Ishikawa (cell line): Measurements from ENCODE around the gene NPLOC4.

Experiments
- CEBPB ChIP-seq: IDR thresholded peaks from 2 replicates; pipeline ENCODE4 v1.6.1; 2012
- CREB1 ChIP-seq: IDR thresholded peaks from 2 replicates; pipeline ENCODE4 v1.6.1; 2012; ENCODE audit warnings: low read depth
- EGR1 ChIP-seq: IDR thresholded peaks from 2 replicates; pipeline ENCODE4 v1.6.1; 2012
- EP300 ChIP-seq: IDR thresholded peaks from 2 replicates; pipeline ENCODE4 v1.6.1; 2012; ENCODE audit warnings: borderline replicate concordance
- FOXM1 ChIP-seq: IDR thresholded peaks from 2 replicates; pipeline ENCODE4 v1.6.1; 2012; ENCODE audit warnings: low read depth, borderline replicate concordance
- NFIC ChIP-seq: IDR thresholded peaks from 2 replicates; pipeline ENCODE4 v1.6.1; 2012
- RAD21 ChIP-seq: IDR thresholded peaks from 2 replicates; pipeline ENCODE4 v1.6.1; 2012; ENCODE audit warnings: low read depth
- TAF1 ChIP-seq: IDR thresholded peaks from 2 replicates; pipeline ENCODE4 v1.6.1; 2012; ENCODE audit warnings: low read depth, mild to moderate bottlenecking
- TCF12 ChIP-seq: IDR thresholded peaks from 2 replicates; pipeline ENCODE4 v1.6.1; 2012; ENCODE audit warnings: low read depth
- TEAD4 ChIP-seq: IDR thresholded peaks from 2 replicates; pipeline ENCODE4 v1.6.1; 2012
- YY1 ChIP-seq: IDR thresholded peaks from 2 replicates; pipeline ENCODE4 v1.6.1; 2012; ENCODE audit warnings: low read depth
- TF ChIP-seq, protein P1 (sequence below): IDR thresholded peaks from 2 replicates; pipeline ENCODE4 v1.6.1; 2012
- TF ChIP-seq, protein P2 (sequence below): IDR thresholded peaks from 2 replicates; pipeline ENCODE4 v1.6.1; 2012
- TF ChIP-seq, protein P3 (sequence below): IDR thresholded peaks from 2 replicates; pipeline ENCODE4 v1.6.1; 2012; ENCODE audit warnings: low read depth, mild to moderate bottlenecking

Gene NPLOC4

DNA sequence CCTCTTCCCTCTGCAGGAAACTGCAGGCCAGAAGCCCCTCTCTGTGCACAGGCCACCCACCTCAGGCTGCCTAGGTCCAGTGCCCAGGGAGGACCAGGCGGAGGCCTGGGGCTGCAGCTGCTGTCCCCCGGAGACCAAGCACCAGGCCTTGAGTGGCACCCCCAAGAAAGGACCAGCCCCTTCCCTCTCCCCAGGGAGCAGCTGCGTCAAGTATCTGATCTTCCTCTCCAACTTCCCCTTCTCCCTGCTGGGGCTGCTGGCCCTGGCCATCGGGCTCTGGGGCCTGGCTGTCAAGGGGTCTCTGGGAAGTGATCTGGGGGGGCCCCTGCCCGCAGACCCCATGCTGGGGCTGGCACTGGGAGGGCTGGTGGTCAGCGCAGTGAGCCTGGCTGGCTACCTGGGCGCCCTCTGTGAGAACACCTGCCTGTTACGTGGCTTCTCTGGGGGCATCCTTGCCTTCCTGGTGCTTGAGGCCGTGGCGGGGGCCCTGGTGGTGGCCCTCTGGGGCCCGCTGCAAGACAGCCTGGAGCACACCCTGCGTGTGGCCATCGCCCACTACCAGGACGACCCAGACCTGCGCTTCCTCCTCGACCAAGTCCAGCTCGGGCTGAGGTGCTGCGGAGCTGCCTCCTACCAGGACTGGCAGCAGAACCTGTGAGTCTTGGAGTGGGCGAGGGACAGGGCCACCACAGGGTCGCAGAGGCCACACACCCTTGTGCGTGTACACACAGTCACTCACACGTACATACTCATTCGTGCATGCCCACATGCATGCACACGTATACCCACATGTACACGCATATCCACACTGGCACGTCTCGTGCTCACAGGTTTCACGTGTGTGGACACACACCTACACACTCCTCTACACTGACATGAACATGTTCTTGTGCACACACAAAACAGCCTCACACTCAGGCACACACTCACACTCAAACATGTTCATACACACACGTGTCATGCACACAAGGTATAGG is 8.4 kb upstream of the NPLOC4 start:
- TF ChIP-seq, protein P1, sequence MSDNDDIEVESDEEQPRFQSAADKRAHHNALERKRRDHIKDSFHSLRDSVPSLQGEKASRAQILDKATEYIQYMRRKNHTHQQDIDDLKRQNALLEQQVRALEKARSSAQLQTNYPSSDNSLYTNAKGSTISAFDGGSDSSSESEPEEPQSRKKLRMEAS = no peak
- TF ChIP-seq CREB1 = no peak
- no peak for TF ChIP-seq TCF12
- TF ChIP-seq TEAD4 = no peak
- no peak for TF ChIP-seq YY1
- no peak for TF ChIP-seq EP300
- TF ChIP-seq NFIC = no peak
- TF ChIP-seq FOXM1 = no peak
- TF ChIP-seq RAD21 = no peak
- TF ChIP-seq TAF1 = no peak
- TF ChIP-seq CEBPB = no peak
- TF ChIP-seq EGR1 = no peak
- TF ChIP-seq, protein P2, sequence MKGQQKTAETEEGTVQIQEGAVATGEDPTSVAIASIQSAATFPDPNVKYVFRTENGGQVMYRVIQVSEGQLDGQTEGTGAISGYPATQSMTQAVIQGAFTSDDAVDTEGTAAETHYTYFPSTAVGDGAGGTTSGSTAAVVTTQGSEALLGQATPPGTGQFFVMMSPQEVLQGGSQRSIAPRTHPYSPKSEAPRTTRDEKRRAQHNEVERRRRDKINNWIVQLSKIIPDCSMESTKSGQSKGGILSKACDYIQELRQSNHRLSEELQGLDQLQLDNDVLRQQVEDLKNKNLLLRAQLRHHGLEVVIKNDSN = no peak
- TF ChIP-seq, protein P3, sequence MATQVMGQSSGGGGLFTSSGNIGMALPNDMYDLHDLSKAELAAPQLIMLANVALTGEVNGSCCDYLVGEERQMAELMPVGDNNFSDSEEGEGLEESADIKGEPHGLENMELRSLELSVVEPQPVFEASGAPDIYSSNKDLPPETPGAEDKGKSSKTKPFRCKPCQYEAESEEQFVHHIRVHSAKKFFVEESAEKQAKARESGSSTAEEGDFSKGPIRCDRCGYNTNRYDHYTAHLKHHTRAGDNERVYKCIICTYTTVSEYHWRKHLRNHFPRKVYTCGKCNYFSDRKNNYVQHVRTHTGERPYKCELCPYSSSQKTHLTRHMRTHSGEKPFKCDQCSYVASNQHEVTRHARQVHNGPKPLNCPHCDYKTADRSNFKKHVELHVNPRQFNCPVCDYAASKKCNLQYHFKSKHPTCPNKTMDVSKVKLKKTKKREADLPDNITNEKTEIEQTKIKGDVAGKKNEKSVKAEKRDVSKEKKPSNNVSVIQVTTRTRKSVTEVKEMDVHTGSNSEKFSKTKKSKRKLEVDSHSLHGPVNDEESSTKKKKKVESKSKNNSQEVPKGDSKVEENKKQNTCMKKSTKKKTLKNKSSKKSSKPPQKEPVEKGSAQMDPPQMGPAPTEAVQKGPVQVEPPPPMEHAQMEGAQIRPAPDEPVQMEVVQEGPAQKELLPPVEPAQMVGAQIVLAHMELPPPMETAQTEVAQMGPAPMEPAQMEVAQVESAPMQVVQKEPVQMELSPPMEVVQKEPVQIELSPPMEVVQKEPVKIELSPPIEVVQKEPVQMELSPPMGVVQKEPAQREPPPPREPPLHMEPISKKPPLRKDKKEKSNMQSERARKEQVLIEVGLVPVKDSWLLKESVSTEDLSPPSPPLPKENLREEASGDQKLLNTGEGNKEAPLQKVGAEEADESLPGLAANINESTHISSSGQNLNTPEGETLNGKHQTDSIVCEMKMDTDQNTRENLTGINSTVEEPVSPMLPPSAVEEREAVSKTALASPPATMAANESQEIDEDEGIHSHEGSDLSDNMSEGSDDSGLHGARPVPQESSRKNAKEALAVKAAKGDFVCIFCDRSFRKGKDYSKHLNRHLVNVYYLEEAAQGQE = no peak

DNA sequence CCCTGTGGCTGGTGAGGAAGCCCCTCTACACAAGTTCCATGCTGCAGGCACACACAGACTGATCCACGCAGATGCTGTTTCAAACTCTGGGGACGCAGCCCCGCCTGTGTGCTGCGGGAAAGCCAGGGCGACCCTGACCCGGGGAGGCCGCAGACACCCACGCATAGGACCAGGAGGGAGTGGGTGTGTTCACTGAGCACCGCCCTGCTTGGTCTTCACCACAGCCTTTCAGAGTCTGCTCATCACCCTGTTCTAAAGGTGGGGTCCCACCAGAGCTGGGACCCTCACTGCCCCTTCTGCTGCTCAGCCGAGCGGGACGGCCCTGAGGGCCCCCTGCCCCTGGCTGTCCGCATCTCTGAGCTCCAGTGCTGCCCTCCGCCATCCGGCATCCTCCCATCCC is 7.6 kb upstream of the NPLOC4 start:
- TF ChIP-seq, protein P1 = no peak
- TF ChIP-seq, protein P2 = no peak

DNA sequence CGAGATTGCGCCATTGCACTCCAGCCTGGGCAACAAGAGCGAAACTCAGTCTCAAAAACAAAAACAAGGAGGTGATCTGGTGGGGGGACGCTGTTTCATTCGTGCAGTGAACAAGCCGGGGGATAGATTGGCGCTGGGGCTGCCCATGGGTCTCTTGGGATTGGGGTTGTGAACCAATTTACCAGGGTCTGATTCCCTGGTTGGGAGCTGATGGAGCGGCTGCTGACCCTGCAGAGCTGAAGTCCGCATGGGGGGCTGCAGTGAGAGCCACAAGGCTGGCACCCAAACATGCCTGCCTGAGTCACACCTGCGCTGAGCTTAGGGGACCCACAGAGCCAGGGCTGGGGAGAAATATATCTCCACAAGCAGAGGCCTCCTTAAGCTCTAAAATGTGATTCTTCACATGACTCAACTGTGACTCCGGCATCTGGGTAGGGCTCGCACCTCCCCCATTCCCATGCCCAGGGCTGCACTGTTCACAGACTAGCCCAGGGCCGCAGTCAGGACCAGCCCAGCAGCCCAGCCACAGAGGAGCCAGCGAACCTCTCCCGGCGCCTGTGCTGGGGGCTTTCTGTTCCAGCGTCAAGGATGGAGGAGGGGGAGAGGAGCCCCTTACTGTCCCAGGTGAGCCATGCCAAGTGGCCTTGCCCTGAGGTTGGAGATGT is 5.0 kb upstream of the NPLOC4 start:
- TF ChIP-seq CREB1 (no peak), TAF1 (no peak), CEBPB (no peak), TEAD4 (no peak), TCF12 (no peak), EP300 (no peak)
- TF ChIP-seq, protein P2 = no peak

DNA sequence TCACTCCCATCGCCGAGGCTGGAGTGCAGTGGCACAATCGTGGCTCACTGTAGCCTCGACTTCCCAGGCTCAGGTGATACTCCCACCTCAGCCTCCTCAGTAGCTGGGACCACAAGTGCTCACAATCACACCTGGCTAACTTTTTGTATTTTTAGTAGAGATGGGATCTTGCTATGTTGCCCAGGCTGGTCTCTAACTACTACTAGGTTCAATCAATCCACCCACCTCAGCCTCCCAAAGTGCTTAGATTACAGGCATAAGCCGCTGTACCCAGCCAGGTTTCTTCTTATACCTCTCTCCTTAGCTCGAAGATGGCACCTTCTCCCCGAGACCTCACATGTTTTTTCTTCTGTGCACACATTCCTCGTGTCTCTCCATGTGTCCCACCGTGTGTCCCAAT is 3.1 kb upstream of the NPLOC4 start:
- no peak for TF ChIP-seq FOXM1
- TF ChIP-seq RAD21 = no peak

DNA sequence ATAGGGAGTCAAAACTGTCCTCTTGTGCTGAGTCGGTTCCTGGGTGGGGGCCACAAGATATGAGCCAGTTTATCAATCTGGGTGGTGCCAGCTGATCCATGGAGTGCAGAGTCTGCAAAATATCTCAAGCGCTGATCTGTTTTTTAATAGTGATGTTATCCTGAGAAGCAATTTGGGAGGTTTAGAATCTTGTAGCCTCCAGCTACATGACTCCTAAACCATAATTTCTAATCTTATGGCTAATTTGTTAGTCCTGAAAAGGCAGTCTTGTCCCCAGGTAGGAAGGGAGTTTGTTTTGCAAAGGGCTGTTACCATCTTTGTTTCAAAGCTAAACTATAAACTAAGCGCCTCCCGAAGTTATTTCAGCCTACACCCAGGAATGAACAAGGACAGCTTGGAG is 1.8 kb upstream of the NPLOC4 start:
- TF ChIP-seq, protein P2 = no peak
- no peak for TF ChIP-seq EP300
- TF ChIP-seq, protein P3 = no peak

DNA sequence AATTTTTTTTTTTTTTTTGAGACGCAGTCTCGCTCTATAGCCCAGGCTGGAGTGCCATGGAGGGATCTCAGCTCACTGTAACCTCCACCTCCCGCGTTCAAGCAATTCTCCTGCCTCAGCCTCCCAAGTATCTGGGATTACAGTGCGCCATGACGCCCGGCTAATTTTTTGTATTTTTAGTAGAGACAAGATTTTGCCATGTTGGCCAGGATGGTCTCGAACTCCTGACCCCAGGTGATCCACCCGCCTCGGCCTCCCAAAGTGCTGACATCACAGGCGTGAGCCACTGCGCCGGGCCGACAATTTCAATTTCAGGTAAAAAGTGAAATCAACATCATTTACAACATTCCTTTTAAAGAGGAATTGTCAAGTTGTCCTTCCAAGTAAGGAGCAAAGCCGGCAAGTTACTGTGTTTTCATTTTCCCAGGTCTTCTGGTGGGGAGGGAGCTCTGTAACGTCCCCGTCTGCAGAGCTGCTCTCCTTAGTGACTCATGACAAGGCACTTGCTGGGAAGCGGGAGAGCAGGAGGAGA is 873 bp downstream of the NPLOC4 start:
- no peak for TF ChIP-seq TEAD4
- no peak for TF ChIP-seq YY1
